ENCODE data around the gene DUSP7.

GRCh38 chr3:52053307-52054304, 2.8 kb downstream of the DUSP7 start:
- TF ChIP-seq, protein P1, sequence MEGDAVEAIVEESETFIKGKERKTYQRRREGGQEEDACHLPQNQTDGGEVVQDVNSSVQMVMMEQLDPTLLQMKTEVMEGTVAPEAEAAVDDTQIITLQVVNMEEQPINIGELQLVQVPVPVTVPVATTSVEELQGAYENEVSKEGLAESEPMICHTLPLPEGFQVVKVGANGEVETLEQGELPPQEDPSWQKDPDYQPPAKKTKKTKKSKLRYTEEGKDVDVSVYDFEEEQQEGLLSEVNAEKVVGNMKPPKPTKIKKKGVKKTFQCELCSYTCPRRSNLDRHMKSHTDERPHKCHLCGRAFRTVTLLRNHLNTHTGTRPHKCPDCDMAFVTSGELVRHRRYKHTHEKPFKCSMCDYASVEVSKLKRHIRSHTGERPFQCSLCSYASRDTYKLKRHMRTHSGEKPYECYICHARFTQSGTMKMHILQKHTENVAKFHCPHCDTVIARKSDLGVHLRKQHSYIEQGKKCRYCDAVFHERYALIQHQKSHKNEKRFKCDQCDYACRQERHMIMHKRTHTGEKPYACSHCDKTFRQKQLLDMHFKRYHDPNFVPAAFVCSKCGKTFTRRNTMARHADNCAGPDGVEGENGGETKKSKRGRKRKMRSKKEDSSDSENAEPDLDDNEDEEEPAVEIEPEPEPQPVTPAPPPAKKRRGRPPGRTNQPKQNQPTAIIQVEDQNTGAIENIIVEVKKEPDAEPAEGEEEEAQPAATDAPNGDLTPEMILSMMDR (IDR thresholded peaks at IDR 0.05 in 4 of 5, conservative IDR thresholded peaks at IDR 0.05 in 1 of 5) = peak in 4 of 5 experiments; percentile 6 to 39 (median 22)
- no peak for TF ChIP-seq POLR2A (IDR thresholded peaks at IDR 0.05)
